NCI-H1417 treated with DMSO at 0.1 percent for 48 hours (cell line): Measurements from ENCODE around the gene GLRX5.

Source experiments
- DNase-seq: peaks from one replicate; lab custom pipeline; 2025; lab: John Stamatoyannopoulos, UW

The GLRX5 gene

DNA sequence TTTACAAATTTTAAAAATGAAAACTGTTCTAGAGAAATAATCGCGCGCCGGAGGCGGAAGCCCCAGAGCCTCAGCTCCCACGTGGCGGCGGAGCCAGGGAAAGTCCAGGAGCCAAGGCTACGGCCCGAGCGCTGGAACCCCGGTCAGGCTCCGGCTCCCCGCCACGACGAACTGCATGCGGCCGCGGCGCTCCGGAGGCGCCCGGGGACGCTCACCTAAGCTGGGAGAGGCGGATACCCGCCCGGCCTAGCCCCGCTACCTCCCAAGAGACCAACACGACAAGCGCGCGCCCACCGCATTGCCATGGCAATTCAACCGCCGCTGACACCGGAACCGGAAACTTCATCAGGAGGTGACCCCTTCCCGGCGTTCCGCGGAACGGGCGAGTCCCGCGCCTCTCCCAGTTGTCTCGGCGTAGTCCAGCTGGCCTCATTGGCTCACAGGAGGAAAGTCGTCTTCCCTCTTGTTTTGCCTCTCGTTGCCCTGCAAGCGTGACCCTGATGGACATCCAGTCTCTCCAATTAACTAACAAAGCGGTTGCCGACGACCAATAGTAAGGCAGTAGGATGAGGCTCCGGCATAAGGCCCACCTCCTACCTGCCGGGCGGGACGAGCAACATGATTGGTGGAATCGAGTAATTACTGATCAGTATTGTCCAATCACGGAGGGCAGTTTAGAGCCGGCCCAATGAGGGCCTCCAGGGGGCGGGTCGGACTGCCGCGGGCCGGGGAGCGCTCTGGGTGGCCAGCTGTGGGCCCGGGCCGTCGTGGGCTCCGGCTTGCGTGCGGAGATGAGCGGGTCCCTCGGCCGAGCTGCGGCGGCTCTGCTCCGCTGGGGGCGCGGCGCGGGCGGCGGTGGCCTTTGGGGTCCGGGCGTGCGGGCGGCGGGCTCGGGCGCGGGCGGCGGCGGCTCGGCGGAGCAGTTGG, at the start of gene GLRX5:
Gene GLRX5, plus strand, starts transcription at position 752 of the 927 bp plus-strand sequence. Its CDS starts 40 bp downstream, at position 792.
- DNase-seq = peak; percentile 100

DNA sequence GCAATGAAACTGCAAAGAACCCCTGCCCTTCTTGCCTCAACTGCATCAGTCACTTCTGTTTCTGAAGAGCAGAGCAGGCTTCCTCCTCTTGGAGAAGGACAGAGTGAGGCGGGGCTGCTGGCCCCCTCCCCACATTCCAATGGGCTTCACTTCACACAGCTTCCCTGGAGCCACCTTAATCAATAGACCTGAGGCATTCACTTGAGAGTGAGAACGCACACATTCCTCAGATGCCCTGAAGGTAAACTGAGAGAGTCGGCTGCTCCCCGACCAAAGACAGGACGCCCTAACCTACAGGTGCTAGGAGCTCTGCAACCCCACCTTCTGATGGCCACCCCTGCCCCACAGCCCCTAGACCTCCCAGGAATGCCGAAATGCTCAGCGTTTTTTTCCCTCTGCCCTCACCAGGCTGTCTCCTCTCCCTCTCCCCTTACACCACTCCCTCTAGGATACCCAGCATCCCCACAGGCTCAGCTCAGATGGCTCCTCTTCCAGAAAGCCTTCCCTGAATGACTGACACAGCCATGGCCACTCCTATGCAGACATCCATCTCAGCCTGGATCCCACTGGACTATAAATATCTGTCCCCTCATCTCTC, 49.5 kb upstream of the GLRX5 start:
- no peak for DNase-seq

DNA sequence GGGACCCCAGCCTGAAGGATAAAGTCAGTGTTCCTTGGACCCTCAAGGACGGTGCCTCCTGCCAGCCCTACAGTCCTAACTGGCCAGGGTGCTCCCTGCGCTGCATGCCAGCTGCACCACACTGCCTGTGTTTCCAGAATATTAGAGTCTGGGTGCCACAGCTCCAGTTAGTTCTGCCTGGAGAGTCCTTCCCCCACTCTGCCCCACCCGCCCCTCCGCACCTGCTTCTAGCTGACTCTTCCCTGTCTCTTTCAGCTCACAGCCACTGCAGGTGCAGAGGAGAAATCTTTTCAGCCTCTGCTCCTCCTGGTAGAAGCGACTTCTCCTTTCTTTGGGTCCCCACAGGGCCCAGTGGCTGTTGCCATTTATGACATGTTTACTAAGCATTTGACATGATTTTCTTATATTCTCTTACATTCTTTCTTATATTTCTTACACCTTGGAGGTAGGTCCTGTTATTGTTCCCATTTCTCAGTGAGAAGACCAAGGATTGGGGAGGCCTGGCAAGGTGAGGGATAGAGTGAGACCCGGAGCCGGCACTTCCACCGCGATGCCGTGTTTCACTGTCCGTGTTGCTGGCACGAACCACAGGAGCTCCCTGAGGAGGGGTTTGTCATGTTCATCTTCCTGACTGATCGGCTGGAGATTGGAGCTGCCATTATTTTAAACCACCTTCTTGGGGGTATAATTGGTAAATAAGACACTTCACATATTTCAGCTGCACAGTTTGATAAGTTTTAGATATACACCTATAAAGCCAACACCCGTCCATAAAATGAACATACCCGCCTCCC, 47.8 kb upstream of the GLRX5 start:
- no peak for DNase-seq

DNA sequence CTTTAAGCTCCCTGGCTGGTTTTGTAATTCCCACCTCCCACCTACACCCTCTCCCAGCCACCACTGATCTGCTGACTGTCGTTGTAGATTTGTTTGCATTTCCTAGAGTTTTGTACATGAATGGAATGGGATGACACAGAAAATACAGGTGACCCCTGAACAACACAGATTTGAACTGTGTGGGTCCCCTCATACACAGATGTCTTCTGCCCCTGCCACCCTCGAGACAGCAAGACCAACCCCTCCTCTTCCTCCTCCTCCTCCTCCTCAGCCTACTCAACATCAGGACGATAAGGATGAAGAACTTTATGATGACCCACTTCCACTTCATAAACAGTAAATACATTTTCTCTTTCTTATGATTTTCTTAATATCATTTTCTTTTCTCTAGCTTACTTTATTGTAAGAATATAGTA, 47.2 kb upstream of the GLRX5 start:
- no peak for DNase-seq

DNA sequence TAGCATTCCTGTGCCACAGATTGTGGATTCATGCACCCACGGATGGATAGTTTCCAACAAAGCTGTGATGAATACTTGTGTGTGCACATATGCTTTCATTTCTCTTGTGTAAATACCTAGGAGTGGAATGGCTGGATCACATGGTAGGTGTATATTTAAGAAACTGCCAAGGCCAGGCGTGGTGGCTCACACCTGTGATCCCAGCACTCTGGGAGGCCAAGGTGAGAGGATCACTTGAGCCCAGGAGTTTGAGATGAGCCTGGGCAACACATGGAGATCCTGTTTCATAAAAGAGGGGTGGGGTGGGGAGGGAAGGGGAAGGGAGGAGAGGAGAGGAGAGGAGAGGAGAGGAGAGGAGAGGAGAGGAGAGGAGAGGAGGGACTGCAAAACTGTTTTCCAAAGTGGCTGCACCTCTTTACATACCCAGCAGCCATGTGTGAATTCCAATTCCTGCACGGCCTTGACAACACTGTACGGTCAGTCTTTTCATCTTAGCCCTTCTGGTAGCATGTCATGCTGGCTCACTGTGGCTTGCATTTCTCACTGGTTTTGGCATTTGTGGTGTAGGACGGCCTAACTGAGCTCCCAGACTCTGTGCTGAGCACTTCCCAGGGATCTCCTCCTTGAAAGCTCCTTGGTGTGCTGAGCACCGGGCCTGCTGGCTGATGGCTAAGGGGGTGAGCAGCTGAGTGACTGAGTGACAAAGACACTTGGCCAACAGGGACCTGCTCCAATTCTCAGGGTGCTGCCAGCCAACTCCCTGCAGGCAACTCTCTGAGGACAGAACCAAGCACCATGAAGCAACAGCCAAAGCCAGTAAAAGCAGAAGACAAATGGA, 46.3 kb upstream of the GLRX5 start:
- no peak for DNase-seq

DNA sequence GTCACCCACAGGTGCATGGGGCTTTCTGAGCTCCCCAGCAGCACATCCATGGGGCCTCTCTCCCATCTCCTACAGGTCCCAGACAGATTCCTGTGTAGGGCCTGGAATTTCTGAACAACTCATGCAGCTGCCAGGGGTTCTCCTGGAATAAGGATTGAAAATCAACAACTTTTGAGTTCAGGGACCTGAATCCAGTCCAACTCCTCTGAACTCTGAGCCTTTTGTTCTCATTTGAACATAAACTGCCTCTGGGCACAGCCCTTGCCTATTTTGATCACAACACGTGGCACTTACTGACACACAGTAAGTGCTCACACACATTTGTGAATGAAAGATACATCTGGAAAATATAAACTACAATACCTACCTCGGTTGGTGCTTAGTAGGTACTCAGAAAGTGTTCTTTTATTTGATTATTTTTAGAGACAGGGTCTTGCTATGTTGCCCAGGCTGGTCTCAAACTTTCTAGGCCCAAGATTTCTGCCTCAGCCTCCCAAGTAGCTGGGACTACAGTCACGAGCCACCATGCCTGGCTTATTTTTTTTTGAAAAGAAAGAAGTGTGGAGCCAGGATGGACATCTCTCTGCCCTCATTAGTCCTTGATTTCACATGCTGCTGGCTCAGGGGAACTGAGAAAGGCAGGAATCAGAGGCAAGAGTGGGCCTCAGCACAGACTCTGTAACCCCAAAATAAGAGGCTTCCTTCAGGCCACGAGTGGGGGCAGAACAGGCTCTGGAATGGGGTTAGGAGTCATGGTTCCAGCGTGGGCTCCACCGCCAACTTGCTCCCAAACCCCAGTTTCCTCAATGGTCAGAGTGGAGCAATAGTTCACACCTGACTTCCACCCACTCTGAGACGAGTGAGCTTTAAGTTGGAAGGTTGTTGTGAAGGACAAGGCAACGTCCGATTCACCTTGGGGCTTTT, 45.4 kb upstream of the GLRX5 start:
- DNase-seq = no peak

DNA sequence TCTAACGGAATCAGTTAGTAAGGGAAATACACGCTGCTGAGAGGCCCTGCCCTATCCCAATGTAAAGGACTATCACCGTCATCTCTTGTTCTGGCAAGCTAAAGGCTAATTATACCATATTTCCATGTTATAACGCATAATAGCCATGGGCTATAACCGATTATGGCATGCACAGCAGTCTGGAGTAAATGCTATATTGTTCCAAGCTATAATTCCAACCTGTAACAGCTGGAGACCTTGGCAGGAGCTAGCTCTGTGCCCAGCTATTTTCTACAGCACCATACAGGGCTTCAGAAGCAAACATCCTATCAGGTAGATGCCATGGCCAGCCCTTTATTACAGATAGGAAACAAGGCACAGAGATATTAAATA, 44.7 kb upstream of the GLRX5 start:
- peak; percentile 13 for DNase-seq

DNA sequence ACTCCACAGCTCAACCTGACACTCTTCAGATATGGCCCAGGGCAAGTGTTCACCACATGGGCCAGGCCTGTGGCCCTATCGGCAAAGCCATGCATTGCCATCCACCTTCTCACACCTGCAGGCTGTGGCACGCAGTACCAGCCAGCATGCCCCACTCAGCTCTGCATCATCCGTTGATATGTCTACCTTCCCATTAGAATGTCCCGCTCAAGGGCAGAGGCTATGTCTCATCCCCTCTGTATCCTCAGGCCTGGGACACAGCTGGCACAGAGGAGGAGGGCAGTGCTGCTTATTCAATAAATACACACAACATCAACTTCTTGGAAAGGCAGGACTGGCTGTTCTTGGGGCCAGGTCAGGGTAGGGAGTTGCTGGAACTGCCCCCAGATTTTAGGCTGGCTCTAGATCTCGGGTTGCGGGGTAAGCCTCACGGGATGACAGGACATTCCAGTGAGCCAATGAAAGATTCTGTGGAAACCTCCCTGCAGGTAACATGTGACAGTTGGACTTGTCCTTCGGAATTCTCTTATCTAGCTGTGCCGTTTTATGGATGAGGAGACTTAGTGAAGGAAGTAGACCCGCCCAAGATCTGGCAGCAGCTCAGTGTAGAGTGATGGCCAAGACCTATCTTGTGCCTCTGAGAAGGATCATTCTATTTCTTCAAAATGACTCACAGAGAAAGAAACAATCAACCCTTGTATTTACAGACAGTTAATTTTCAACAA, 44.0 kb upstream of the GLRX5 start:
- no peak for DNase-seq

DNA sequence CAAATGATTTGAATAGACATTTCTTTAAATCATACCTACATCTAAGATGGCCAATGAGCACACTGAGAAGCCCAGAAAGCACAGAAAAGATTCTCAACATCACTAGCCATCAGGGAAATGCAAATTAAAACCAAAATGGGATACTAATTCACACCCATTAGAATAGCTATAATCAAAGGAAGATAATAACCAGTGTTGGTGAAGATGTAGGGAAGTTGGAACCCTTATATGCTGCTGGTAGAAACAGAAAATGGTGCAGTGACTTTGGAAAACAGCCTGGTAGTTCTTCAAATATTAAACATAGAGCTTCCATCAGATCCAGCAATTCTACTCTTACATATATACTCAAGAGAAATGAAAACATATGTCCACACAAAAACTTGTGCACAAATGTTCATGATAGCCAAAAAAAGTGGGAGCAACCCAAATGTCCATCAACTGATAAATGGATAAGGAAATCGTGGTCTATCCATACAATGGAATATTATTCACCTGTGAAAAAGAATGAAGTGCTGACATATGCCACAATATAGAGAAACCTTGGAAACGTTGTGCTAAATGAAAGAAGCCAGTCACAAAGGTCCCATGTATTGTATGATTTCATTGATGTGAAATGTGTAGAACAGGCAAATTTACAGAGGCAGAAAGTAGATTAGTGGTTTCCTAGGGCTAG, 42.8 kb upstream of the GLRX5 start:
- DNase-seq = no peak

DNA sequence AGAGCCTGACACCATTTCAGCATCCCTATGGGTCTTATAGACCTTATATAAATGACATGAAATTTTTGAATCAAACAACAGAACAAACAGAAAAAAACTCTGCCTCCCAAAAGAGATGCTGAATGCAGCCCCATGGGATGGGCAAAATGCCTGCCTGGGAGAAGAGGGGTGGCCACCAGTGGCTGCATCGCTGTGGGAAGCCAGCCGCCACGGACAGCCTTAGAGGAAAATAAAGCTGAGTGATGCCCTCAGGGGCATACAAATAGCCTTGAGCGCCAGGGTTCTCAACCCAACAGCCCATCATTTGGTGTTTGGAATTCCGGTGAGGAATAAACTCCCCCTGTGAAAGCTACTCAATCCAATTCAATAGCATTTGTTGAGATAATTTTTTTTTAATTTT, 41.3 kb upstream of the GLRX5 start:
- no peak for DNase-seq

DNA sequence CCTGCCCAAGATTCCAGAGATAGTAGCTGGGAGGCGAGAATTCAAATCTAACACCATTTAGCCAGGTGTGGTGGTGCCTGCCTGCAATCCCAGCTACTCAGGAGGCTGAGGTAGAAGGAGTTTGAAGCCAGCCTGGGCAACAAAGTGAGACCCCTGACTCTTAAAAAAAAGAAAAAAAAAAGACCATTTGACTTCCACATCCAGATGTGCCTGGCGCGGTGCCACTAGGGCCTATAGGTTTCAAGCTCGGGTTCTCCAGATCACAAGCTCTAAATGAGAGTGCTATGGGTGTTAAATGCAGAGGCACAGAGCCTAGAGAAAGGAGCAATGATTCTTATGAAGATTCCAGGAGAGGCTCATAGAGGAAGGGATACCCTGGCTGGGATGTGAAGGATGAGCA, 40.9 kb upstream of the GLRX5 start:
- DNase-seq = no peak

DNA sequence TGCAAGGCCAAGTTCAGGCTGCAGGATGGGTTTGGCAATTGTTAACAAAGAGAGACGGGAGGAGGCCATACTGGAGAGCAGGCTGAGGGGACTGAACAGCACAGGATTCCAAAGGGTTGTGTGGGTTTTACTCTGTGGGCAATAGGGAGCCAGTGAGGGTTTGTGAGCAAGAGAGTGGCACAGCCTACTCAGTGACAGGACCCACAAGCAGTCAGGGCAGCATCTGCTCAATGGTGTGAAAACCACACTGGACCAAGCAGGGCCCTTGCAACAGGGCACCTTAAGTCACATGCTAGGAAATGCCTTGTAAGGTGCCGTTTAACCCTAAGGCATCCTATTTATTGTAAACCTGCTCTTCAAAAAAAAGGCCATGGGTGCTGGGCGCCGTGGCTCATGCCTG, 40.4 kb upstream of the GLRX5 start:
- DNase-seq = no peak

DNA sequence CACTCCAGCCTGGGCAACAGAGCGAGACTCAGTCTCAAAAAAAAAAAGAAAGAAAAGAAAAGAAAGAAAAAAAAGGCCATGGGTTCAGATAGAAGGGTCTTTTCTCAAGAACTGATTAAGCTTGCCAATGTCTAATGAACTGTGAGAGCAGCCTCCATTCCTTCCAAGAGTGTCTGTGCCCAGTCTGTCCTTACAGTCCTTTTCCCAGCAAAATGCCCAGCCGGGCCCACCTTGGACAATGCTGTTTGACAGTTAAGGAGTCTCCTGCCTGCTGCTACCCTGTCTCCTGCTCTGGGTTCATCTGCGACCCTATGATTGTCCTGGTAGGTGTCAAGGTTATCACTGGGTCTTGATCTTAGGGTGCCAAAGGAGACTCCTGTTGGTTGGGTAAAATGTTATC, 39.8 kb upstream of the GLRX5 start:
- DNase-seq = no peak

DNA sequence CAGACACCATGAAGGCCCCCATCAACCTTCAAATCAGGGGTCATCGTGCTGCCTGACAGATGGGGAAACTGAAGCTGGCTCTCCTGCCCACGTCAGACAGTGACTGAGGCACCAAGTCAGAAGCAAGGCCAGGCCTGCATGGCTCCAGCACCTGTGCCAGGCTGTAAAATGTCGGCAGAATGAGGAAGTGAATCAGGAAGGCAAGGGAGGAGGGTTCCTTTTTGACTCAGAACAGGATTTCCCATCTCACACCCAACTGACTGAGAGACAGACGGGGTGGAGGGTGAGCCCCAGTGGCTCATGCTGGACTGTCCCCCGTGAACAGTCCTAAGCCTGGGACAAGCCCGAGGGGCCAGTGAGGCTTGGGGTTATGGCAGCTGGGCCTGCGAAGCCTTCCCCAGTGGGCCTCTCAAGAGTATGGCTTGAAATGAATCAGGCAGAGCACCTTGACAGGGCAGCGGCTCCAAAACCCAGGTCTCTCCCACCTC, 39.3 kb upstream of the GLRX5 start:
- DNase-seq = no peak

DNA sequence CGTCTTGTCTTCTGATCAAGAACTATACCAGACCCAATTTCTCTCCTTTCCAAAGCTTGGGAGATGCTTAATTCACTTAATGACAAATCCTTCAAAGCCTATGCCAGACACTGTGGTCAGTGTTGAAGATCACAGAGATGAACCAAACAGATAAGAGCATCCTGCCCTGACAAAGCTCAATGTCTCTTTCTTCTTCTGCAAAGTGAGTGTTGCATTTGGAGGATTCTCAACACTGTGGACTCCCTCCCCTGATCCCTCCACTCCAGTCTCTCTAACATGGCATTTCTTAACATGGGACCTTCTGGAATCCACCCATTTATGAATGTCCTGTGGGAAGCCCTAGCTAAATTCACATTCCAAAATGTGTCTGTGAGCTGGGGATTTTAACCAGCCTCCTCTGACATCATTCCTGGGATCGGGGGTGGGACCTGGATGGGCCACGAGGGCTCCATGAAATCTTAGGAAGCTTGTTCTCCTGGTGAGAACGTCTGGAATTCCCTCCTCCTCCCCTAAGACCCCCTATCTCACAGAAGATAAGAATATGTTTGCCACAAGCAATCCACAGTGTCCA, 38.7 kb upstream of the GLRX5 start:
- DNase-seq = no peak

DNA sequence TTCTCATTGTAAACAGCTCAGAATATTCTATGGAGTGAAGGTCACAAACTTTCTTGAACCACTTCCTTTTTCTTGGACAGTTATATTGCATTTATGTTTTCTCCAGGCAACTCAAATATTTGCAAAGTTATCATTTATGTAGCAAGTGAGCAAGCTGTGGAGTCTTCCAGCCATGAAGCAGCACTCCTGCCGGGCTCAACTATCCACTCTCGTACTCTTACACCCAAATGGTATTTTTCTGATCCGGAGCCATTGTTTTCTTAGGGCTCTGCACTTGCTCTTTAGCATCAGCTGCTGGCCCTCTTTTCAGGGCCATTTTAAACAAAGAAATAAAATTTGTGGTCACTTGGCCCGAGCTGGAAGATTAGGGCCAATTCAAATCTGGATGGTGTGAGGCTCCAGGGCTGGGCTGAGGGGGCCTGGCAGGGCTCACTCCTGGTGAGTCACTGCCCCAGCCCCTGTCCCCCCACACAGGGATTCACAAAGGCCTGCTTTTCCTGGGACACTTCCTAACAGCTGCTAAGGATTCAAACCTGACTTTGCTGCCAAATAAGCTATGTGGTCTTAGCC, 38.1 kb upstream of the GLRX5 start:
- DNase-seq = no peak

DNA sequence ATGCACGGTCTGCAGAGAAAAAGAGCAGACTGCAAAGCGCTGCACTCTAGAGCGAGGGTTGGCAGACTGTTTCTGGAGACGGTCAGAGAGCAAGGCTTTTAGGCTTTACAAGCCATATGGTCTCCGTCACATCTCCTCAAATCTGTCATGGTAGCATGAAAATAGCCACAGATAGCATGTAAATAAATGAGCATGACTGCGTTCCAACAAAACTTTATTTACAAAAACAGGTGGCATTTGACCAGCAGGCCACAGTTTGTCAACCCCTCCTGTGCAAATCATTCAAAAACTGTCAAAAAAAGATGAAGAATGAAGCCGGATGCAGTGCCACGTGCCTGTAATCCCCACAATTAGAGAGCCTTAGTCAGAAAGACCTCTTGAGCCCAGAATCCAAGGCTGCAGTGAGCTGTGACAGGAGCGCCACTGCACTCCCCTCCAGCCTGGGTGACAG, 37.3 kb upstream of the GLRX5 start:
- DNase-seq = no peak

DNA sequence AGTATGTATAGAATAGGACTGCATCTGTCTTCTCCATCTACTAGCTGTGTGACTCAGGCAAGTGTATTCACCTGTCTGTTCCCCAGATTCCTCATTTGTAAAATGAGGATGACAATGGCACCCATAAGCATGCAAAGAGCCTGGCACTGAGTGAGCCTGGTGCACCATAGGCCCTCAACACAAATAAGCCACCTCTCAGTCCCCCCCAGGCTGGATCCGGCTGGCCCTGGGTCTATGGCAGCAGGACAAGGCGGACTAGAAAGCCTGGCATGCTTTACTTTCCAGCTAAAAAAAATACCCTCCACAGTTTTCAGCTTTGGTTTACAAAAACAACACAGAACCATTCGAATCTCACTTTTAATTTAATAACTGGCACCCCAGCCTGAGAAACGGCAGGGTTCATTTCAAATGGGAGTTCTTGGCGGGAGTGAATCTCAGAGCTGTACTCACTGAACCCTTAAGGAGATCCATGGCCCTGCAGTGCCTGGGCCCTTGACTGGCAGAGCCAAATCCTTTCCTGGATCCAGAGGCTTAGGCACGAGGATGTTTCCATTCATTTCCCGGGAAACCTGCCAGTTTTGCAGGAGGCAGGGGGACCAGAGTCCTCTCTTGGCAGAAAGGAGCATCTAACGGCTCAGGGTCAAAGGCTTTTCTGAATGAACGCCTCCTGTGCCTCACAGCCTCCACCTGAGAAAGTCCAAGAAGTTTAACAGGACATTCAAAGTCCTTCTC, 36.1 kb upstream of the GLRX5 start:
- DNase-seq = no peak
